Cardiac muscle cell (in vitro differentiated cells and primary cell): ENCODE measurements around the gene CCK. TPM values are rescaled to one million over a fixed set of nuclear protein-coding genes. Genes with fewer than 3 reads are reported as not detected.

ENCODE experiments used
- DNase-seq, 2 donors: peaks; one replicate each; pipeline versions ENCODE4 v3.0.0 to v3.0.0-alpha.2; 2010 to 2017; ENCODE audit warnings: low read depth in 1 of 2, low spot score in 1 of 2
- H3K27ac ChIP-seq: fragments of 200-600 bp; sonication (generic); 2 replicates; pipeline ENCODE4 v1.5.1; 2016
- H3K27me3 ChIP-seq: fragments of 200-600 bp; sonication (generic); 2 replicates; pipeline ENCODE4 v1.6.0; 2016; ENCODE audit warnings: control low read depth
- H3K36me3 ChIP-seq: fragments of 200-600 bp; sonication (generic); 2 replicates; pipeline ENCODE4 v1.5.1; 2016; ENCODE audit warnings: control low read depth
- H3K4me1 ChIP-seq: fragments of 200-600 bp; sonication (generic); 2 replicates; pipeline ENCODE4 v1.8.1; 2017; ENCODE audit warnings: low read depth, mild to moderate bottlenecking, mixed run types
- H3K4me3 ChIP-seq: fragments of 200-600 bp; sonication (generic); 2 replicates; pipeline ENCODE4 v1.5.1; 2016; ENCODE audit warnings: mild to moderate bottlenecking
- H3K9me3 ChIP-seq: fragments of 200-600 bp; sonication (generic); 2 replicates; pipeline ENCODE4 v1.5.1; 2017; ENCODE audit warnings: low read depth, mild to moderate bottlenecking, control low read depth
- CTCF ChIP-seq: IDR thresholded peaks from 2 replicates; pipeline ENCODE4 v1.5.1; 2012; ENCODE audit warnings: low read depth, mild to moderate bottlenecking, low read length
- polyA plus RNA-seq: library from polyadenylated mRNA; unstranded; fragments of >200 nt; fragmentation: Nextera tagmentation; extraction: Ambion mirVana; gene quantifications from 2 replicates; pipeline ENCODE4 v1.2.1, GENCODE V29; 2016
- total RNA-seq: library from RNA; depleted of rRNA; stranded (reverse); fragments of >200 nt; gene quantifications from 2 replicates; pipeline ENCODE4 v1.2.3, GENCODE V29; 2016

CCK gene
- total and polyA plus RNA-seq, 2 experiments from 2014 or later = not detected

DNA sequence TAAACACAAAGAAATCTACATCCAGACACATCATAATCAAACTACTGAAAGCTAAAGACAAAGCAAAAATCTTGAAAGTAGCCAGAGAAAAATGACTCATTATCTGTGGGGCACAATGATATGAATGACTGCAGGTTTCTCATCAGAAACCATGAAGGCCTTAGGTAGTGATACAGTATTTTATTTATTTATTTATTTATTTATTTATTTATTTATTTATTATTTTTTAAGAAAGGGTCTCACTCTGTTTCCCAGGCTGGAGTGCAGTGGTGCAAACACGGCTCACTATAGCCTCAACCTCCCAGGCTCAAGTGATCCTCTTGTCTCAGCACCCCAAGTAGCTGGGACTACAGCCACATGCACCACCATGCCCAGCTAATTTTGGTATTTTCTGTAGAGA lies 15.2 kb downstream of the CCK start:
- H3K4me1 ChIP-seq = no peaks in the 10 kb centered on the region
- no peak overlapping the region for H3K4me3 ChIP-seq
- H3K27ac ChIP-seq = no peak overlapping the region
- H3K36me3 ChIP-seq = no peaks in the 10 kb centered on the region
- DNase-seq = no peak
- H3K9me3 ChIP-seq = no peaks in the 10 kb centered on the region
- TF ChIP-seq CTCF = no peak
- peaks cover 20% of the 10 kb centered on the region for H3K27me3 ChIP-seq

GRCh38 chr3:42247576-42248027 lies 18.4 kb downstream of the CCK start:
- TF ChIP-seq CTCF = peak; percentile 67
- H3K27ac ChIP-seq = no peak overlapping the region
- H3K4me3 ChIP-seq = no peak overlapping the region
- H3K27me3 ChIP-seq = peaks cover 27% of the 10 kb centered on the region
- H3K36me3 ChIP-seq = no peaks in the 10 kb centered on the region
- H3K4me1 ChIP-seq = no peaks in the 10 kb centered on the region
- DNase-seq = peak; percentile 70 to 80
- no peaks in the 10 kb centered on the region for H3K9me3 ChIP-seq

GRCh38 chr3:42246091-42246490 lies 19.9 kb downstream of the CCK start:
- Histone ChIP-seq H3K9me3 (no peaks in the 10 kb centered on the region), H3K4me1 (no peaks in the 10 kb centered on the region), H3K27ac (no peak overlapping the region), H3K27me3 (peaks cover 27% of the 10 kb centered on the region), H3K36me3 (no peaks in the 10 kb centered on the region), H3K4me3 (no peak overlapping the region)
- no peak for DNase-seq
- TF ChIP-seq CTCF = no peak

DNA sequence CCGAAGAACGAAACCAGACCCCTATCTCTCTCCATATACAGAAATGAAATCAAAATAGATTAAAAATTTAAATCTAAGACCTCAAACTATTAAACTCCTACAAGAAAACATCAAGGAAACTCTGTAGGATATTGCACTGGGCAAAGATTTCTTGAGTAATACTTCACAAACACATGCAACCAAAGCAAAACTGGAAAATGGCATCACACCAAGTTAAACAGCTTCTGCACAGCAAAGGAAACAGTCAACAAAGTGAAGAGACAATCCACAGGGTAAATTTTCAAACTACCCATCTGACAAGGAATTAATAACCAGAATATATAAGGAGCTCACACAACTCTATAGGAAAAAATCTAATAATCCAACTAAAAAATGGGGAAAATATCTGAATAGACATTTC lies 29.4 kb downstream of the CCK start:
- Histone ChIP-seq H3K4me3 (no peak overlapping the region), H3K9me3 (no peaks in the 10 kb centered on the region), H3K27ac (no peak overlapping the region), H3K4me1 (no peaks in the 10 kb centered on the region), H3K36me3 (no peaks in the 10 kb centered on the region), H3K27me3 (no peaks in the 10 kb centered on the region)
- no peak for DNase-seq
- no peak for TF ChIP-seq CTCF

DNA sequence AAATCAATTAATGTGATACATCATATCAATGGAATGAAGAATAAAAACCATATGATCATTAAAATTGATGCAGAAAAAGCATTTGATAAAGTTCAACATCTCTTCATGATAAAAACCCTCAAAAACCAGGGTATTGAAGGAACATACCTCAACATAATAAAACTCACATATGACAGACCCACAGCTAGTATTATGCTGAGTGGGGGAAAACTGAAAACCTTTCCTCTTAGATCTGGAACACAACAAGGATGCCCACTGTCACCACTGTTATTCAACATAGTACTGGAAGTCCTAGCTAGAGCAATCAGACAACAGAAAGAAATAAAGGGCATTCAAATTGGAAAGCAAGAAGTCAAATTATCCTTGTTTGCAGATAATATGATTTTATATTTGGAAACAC lies 30.5 kb downstream of the CCK start:
- no peaks in the 10 kb centered on the region for H3K36me3 ChIP-seq
- no peak for DNase-seq
- H3K27me3 ChIP-seq = no peaks in the 10 kb centered on the region
- H3K9me3 ChIP-seq = no peaks in the 10 kb centered on the region
- no peak overlapping the region for H3K27ac ChIP-seq
- H3K4me1 ChIP-seq = no peaks in the 10 kb centered on the region
- no peak for TF ChIP-seq CTCF
- H3K4me3 ChIP-seq = no peak overlapping the region

- TF ChIP-seq CTCF = no peak
- Histone ChIP-seq H3K9me3 (no peaks in the 10 kb centered on the region), H3K36me3 (no peaks in the 10 kb centered on the region), H3K27ac (no peak overlapping the region), H3K27me3 (no peaks in the 10 kb centered on the region), H3K4me1 (no peaks in the 10 kb centered on the region), H3K4me3 (no peak overlapping the region)
- no peak for DNase-seq
These were observed 35.1 kb downstream of the CCK start for GRCh38 chr3:42230860-42231259.
